GM21447 (cell line): Measurements from ENCODE around the gene GAS7.

Experiments used
- ATAC-seq: cut with Tn5 transposase; IDR thresholded peaks from one replicate; pipeline ENCODE4 v1.9.1; 2021; ENCODE audit not compliant: unreplicated experiment

GAS7 gene

GRCh38 chr17:9987779-9988585 is 210.4 kb downstream of the GAS7 start:
- no peak for ATAC-seq

- no peak for ATAC-seq
Observed at GRCh38 chr17:9986754-9987382, 211.5 kb downstream of the GAS7 start.

- no peak for ATAC-seq
Observed at GRCh38 chr17:9985646-9986045, 212.8 kb downstream of the GAS7 start.

- ATAC-seq: no peak
Observed at GRCh38 chr17:9984768-9985167, 213.6 kb downstream of the GAS7 start.

GRCh38 chr17:9982159-9982558 is 216.2 kb downstream of the GAS7 start:
- no peak for ATAC-seq

GRCh38 chr17:9981344-9981915 is 217.0 kb downstream of the GAS7 start:
- no peak for ATAC-seq

- ATAC-seq: no peak
Observed at GRCh38 chr17:9979463-9979995, 218.9 kb downstream of the GAS7 start.

GRCh38 chr17:9977180-9977575 is 221.2 kb downstream of the GAS7 start:
- no peak for ATAC-seq

- ATAC-seq: no peak
Observed at GRCh38 chr17:9976283-9977179, 221.9 kb downstream of the GAS7 start.

GRCh38 chr17:9974448-9975381 is 223.7 kb downstream of the GAS7 start:
- no peak for ATAC-seq

GRCh38 chr17:9973669-9974447 is 224.5 kb downstream of the GAS7 start:
- no peak for ATAC-seq

GRCh38 chr17:9971991-9972390 is 226.4 kb downstream of the GAS7 start:
- no peak for ATAC-seq

- ATAC-seq: no peak
Observed at GRCh38 chr17:9969301-9969935, 229.0 kb downstream of the GAS7 start.

GRCh38 chr17:9968881-9969280 is 229.5 kb downstream of the GAS7 start:
- ATAC-seq: no peak

- no peak for ATAC-seq
Observed at GRCh38 chr17:9968008-9968407, 230.4 kb downstream of the GAS7 start.

GRCh38 chr17:9959377-9959981 is 238.9 kb downstream of the GAS7 start:
- no peak for ATAC-seq

GRCh38 chr17:9958586-9959281 is 239.7 kb downstream of the GAS7 start:
- no peak for ATAC-seq

GRCh38 chr17:9957244-9957643 is 241.2 kb downstream of the GAS7 start:
- no peak for ATAC-seq
